Lower leg skin (tissue), 4 donors: ENCODE data around the gene RAB4B. TPM values are rescaled to one million over a fixed set of nuclear protein-coding genes. Genes with fewer than 3 reads are reported as not detected.
"Not testable (repeated sequence)": the region's sequence is repeated elsewhere in the genome, so short reads cannot be mapped to it uniquely, and the experiment has no call there.

Experiments
- DNase-seq, 2 donors: peaks; one replicate each; pipeline ENCODE4 v3.0.0-alpha.2; 2019; ENCODE audit warnings: low spot score in 2 of 2
- H3K4me3 ChIP-seq: fragments of 200-600 bp; sonication (generic); 2 replicates; pipeline ENCODE4 v1.5.1; 2017; ENCODE audit warnings: mild to moderate bottlenecking, low read depth; ENCODE audit not compliant: poor library complexity, severe bottlenecking
- POLR2A ChIP-seq, 2 donors: fragments of 450-650 bp; IDR thresholded peaks; one replicate each; pipeline ENCODE4 v1.6.1; 2016 to 2017; ENCODE audit warnings: antibody characterized with exemption in 2 of 2, mild to moderate bottlenecking in 1 of 2, moderate library complexity in 1 of 2
- WGBS, 2 donors: methylation state at CpG; one replicate each; pipeline ENCODE4 v1.1.5; 2018; 5-methylcytosine and 5-hydroxymethylcytosine counted together
- intact Hi-C: fragments of 100-400 bp; cut with DNase I; formaldehyde crosslinking; loops from one replicate; pipeline ENCODE4 v1.15.0; 2023; ENCODE audit warnings: low total_unique reads
- total RNA-seq, 4 donors: library from RNA; depleted of rRNA; stranded (reverse); fragments of >200 nt; gene quantifications; one replicate each; pipeline ENCODE4 v1.1.0, GENCODE V29; 2016
- TF ChIP-seq, protein P1 (sequence below), 3 donors: fragments of 450-650 bp; IDR thresholded peaks; one replicate each; pipeline ENCODE4 v1.5.1; 2016; ENCODE audit warnings: antibody characterized with exemption in 3 of 3, mild to moderate bottlenecking in 3 of 3, moderate library complexity in 2 of 3

The RAB4B gene
- total RNA-seq, 4 donors from 2014 or later, result 18.7 to 22.8 (median 19.7) TPM

DNA sequence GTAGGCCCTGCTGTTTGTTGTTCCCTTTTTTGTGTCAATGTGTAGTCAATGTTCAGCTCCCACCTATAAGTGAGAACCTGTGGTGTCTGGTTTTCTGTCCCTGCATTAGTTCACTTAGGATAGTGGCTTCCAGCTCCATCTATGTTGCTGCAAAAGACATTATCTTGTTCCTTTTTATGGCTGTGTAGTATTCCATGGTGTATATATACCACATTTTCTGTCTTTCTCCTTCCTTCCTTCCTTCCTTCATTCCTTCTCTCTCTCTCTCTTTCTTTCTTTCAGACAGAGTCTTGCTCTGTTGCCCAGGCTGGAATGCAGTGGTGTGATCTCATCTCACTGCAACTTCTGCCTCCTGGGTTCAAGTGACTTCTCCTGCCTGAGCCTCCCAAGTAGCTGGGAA lies 51.2 kb downstream of the RAB4B start:
- TF ChIP-seq POLR2A (IDR thresholded peaks at IDR 0.05), result no peak
- TF ChIP-seq, protein P1, sequence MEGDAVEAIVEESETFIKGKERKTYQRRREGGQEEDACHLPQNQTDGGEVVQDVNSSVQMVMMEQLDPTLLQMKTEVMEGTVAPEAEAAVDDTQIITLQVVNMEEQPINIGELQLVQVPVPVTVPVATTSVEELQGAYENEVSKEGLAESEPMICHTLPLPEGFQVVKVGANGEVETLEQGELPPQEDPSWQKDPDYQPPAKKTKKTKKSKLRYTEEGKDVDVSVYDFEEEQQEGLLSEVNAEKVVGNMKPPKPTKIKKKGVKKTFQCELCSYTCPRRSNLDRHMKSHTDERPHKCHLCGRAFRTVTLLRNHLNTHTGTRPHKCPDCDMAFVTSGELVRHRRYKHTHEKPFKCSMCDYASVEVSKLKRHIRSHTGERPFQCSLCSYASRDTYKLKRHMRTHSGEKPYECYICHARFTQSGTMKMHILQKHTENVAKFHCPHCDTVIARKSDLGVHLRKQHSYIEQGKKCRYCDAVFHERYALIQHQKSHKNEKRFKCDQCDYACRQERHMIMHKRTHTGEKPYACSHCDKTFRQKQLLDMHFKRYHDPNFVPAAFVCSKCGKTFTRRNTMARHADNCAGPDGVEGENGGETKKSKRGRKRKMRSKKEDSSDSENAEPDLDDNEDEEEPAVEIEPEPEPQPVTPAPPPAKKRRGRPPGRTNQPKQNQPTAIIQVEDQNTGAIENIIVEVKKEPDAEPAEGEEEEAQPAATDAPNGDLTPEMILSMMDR (IDR thresholded peaks at IDR 0.05), result no peak
- H3K4me3 ChIP-seq, result no peak overlapping the region
- peak in 1 of 2 donors; percentile 6 for DNase-seq
- intact Hi-C loops, result no loop called here

- intact Hi-C loops, H3K4me3 ChIP-seq: not testable (repeated sequence)
- WGBS, 2 donors, result 95 to 98% methylated on average over 16 of the region's 16 CpGs
- peak in 1 of 2 donors; percentile 57 for DNase-seq
Observed at GRCh38 chr19:40830741-40831140, 52.7 kb downstream of the RAB4B start.

DNA sequence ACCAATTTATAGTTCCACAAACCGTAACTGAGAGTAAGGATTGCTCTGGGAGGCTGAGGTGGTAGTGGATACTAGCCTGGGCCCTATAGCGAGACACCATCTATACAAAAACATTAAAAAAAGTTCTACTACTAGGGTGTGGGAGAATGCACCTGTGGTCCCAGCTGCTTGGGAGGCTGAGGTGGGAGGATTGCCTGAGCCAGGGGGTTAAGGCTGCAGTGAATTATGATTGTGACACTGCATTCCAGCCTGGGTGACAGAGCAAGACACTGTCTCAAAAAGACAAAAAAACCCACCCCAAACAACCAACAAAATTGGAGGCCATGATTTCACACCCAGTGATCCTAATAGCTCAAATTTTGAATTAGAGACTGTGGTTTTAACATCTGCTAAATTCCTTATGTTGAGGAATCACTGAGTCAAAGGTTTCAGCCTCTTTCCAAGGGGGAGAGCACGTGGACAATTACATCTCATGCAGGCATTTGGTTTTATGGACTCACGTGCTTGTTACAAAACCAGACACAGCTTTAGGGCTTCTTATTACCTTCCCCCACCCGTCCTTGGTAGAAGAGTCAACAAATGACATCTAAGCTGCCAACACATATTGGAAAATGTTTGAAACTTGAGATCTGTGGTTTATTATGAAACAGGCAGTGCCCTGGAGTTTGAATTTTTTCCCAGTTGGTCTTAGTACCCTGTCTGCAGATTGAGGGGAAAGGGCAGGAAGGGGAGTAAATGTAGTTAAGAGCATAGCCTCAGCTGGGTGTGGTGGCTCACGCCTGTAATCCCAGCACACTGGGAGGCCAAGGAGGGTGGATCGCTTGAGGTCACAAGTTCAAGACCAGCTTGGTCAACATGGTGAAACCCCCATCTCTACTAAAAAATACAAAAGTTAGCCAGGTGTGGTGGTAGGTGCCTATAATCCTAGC lies 53.7 kb downstream of the RAB4B start:
- 52 to 65% methylated on average over 7 of the region's 7 CpGs for WGBS, 2 donors
- no peak overlapping the region for H3K4me3 ChIP-seq
- TF ChIP-seq, protein P1 (IDR thresholded peaks at IDR 0.05), result no peak
- TF ChIP-seq POLR2A (IDR thresholded peaks at IDR 0.05), result no peak
- intact Hi-C loops, result no loop called here
- DNase-seq, result peak; percentile 78 to 82

GRCh38 chr19:40832431-40832790 lies 54.4 kb downstream of the RAB4B start:
- intact Hi-C loops, H3K4me3 ChIP-seq: not testable (repeated sequence)
- peak in 1 of 2 donors; percentile 8 for DNase-seq
- WGBS, 2 donors, result 73 to 84% methylated on average over 4 of the region's 4 CpGs

DNA sequence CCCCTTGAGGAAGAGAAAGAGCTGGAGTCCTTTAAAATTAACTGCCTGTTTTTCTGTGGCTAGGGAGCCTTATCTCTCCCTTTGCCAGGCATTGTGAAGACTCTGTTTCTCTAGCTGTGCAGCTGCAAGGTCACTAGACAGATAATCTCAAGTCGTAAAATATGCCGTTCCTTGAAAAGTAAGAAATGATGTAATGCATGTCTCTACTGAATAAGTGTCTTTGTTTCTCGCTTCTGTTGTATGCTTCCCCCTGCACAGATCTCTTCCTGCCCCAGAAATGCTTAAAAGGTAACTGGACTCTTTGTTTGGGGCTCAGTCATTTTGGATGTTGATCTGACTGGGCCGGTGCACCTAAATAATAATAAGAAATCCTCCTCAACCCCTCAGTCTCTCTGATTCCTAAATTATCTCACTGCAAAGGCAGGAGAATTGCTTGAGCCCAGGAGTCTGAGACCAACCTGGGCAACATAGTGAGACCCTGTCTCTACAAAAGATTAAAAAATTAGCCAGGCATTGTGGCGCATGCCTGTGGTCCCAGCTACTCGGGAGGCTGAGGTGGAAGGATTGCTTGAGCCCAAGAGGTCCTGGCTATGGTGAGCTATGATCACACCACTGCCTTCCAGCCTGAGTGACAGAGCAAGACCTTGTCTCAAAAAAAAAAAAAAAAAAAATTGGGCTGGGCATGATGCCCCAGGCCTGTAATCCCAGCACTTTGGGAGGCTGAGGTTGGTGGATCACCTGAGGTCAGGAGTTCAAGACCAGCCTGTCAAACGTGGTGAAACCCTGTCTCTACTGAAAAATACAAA lies 55.9 kb downstream of the RAB4B start:
- 53 to 56% methylated on average over 7 of the region's 7 CpGs for WGBS, 2 donors
- H3K4me3 ChIP-seq, intact Hi-C loops: not testable (repeated sequence)
- DNase-seq, result peak in 1 of 2 donors; percentile 3

DNA sequence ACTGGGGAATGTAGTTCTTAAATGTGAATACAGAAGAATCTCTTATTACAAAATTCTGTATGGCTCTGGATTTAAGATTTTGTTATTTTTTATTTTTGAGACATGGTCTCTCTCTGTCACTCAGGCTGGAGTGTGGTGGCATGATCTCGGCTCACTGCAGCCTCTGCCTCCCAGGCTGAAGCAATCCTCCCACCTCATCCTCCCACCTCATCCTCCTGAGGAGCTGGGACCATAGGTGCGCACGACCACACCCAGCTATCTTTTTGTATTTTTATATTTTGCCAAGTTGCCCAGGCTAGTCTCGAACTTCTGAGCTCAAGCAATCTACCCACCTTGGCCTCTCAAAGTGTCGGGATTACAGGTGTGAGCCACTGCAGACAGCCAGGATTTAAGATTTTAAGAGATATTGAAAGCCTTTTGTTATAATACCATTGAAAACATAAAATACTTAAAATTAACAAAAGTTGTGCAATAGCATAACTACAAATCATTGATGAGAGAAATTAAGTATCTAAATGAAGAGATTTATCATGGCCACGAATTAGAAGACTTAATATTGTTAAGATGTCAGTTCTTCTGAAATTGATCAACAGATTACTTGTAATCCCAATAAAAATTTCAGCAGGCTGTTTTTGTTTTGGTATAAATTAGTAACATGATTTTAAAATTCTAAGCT lies 58.8 kb downstream of the RAB4B start:
- 80 to 87% methylated on average over 6 of the region's 6 CpGs for WGBS, 2 donors
- H3K4me3 ChIP-seq, result no peak overlapping the region
- TF ChIP-seq, protein P1 (IDR thresholded peaks at IDR 0.05), result no peak
- no peak for TF ChIP-seq POLR2A (IDR thresholded peaks at IDR 0.05)
- intact Hi-C loops, result no loop called here
- no peak for DNase-seq

- WGBS, 2 donors, result 62 to 68% methylated on average over 1 of the region's 1 CpG
- H3K4me3 ChIP-seq, DNase-seq, intact Hi-C loops: not testable (repeated sequence)
Observed at GRCh38 chr19:40838477-40838876, 60.4 kb downstream of the RAB4B start.

- DNase-seq, H3K4me3 ChIP-seq, intact Hi-C loops: not testable (repeated sequence)
- WGBS, 2 donors, result 92 to 97% methylated on average over 3 of the region's 3 CpGs
Observed at GRCh38 chr19:40842012-40842411, 64.0 kb downstream of the RAB4B start.

- DNase-seq, H3K4me3 ChIP-seq, intact Hi-C loops: not testable (repeated sequence)
- 38 to 41% methylated on average over 9 to 10 of the region's 12 CpGs for WGBS, 2 donors
Observed at GRCh38 chr19:40842997-40843652, 65.1 kb downstream of the RAB4B start.

GRCh38 chr19:40843653-40844052 lies 65.6 kb downstream of the RAB4B start:
- intact Hi-C loops, H3K4me3 ChIP-seq: not testable (repeated sequence)
- WGBS, 2 donors, result 3% methylated on average over 14 to 17 of the region's 19 CpGs
- DNase-seq, result peak in 1 of 2 donors; percentile 30
